Stimulated activated CD4-positive, alpha-beta T cell treated with anti-CD3 and anti-CD28 coated beads, Interleukin-15, amount 100 ng/mL, for 24 hours (primary cell): Measurements from ENCODE around the gene NPAS3.

Experiments used
- DNase-seq: peaks from one replicate; pipeline ENCODE4 v3.0.0-alpha.2; 2020

The NPAS3 gene

GRCh38 chr14:33699300-33699983 lies 760.8 kb downstream of the NPAS3 start:
- no peak for DNase-seq

- no peak for DNase-seq
Observed at GRCh38 chr14:33700052-33700451, 761.4 kb downstream of the NPAS3 start.

- DNase-seq: no peak
Observed at GRCh38 chr14:33702293-33702692, 763.6 kb downstream of the NPAS3 start.

GRCh38 chr14:33704481-33704880 lies 765.8 kb downstream of the NPAS3 start:
- DNase-seq: no peak

- DNase-seq: no peak
Observed at GRCh38 chr14:33705490-33705889, 766.8 kb downstream of the NPAS3 start.

GRCh38 chr14:33707716-33708115 lies 769.0 kb downstream of the NPAS3 start:
- DNase-seq: no peak

GRCh38 chr14:33709283-33709682 lies 770.6 kb downstream of the NPAS3 start:
- no peak for DNase-seq

GRCh38 chr14:33709711-33710110 lies 771.0 kb downstream of the NPAS3 start:
- DNase-seq: no peak

- no peak for DNase-seq
Observed at GRCh38 chr14:33710273-33710672, 771.6 kb downstream of the NPAS3 start.

GRCh38 chr14:33711194-33711593 lies 772.5 kb downstream of the NPAS3 start:
- DNase-seq: no peak

- no peak for DNase-seq
Observed at GRCh38 chr14:33711811-33712216, 773.1 kb downstream of the NPAS3 start.

GRCh38 chr14:33714527-33715226 lies 776.0 kb downstream of the NPAS3 start:
- no peak for DNase-seq

GRCh38 chr14:33715227-33715528 lies 776.5 kb downstream of the NPAS3 start:
- DNase-seq: no peak

GRCh38 chr14:33716921-33717320 lies 778.2 kb downstream of the NPAS3 start:
- DNase-seq: no peak

GRCh38 chr14:33717866-33718265 lies 779.2 kb downstream of the NPAS3 start:
- no peak for DNase-seq

GRCh38 chr14:33720284-33720787 lies 781.7 kb downstream of the NPAS3 start:
- no peak for DNase-seq

- DNase-seq: no peak
Observed at GRCh38 chr14:33726685-33727084, 788.0 kb downstream of the NPAS3 start.

- no peak for DNase-seq
Observed at GRCh38 chr14:33727606-33728005, 788.9 kb downstream of the NPAS3 start.

- DNase-seq: no peak
Observed at GRCh38 chr14:33728010-33728498, 789.4 kb downstream of the NPAS3 start.

- DNase-seq: no peak
Observed at GRCh38 chr14:33730156-33730555, 791.5 kb downstream of the NPAS3 start.

- no peak for DNase-seq
Observed at GRCh38 chr14:33732175-33732574, 793.5 kb downstream of the NPAS3 start.

GRCh38 chr14:33733310-33733709 lies 794.6 kb downstream of the NPAS3 start:
- no peak for DNase-seq

- DNase-seq: no peak
Observed at GRCh38 chr14:33733721-33734120, 795.0 kb downstream of the NPAS3 start.

- DNase-seq: no peak
Observed at GRCh38 chr14:33734387-33734786, 795.7 kb downstream of the NPAS3 start.
